Neuronal stem cell (in vitro differentiated cells): ENCODE data around the gene ARMC5.

Source experiments
- DNase-seq: peaks from one replicate; pipeline ENCODE4 v3.0.0-alpha.2; 2013; ENCODE audit warnings: low spot score
- H2AFZ ChIP-seq: one replicate; pipeline ENCODE4 v1.6.1; 2013; ENCODE audit warnings: mild to moderate bottlenecking, low read length, inconsistent platforms
- H2AK5ac ChIP-seq: 2 replicates; pipeline ENCODE4 v1.6.1; 2013; ENCODE audit warnings: low read depth, mild to moderate bottlenecking, inconsistent platforms, low read length, moderate library complexity, mixed read lengths
- H2BK120ac ChIP-seq: 2 replicates; pipeline ENCODE4 v1.6.1; 2013; ENCODE audit warnings: low read depth, mild to moderate bottlenecking, inconsistent platforms, low read length, moderate library complexity, mixed read lengths
- H2BK12ac ChIP-seq: one replicate; pipeline ENCODE4 v1.6.1; 2013; ENCODE audit warnings: low read length, inconsistent platforms
- H2BK15ac ChIP-seq: 2 replicates; pipeline ENCODE4 v1.6.1; 2013; ENCODE audit warnings: mild to moderate bottlenecking, low read length, inconsistent platforms, mixed read lengths
- H2BK5ac ChIP-seq: one replicate; pipeline ENCODE4 v1.6.1; 2013; ENCODE audit warnings: inconsistent platforms, mild to moderate bottlenecking, low read length, moderate library complexity
- H3K14ac ChIP-seq: one replicate; pipeline ENCODE4 v1.6.1; 2013; ENCODE audit warnings: low read length, inconsistent platforms
- H3K18ac ChIP-seq: 2 replicates; pipeline ENCODE4 v1.6.1; 2013; ENCODE audit warnings: low read length, inconsistent platforms
- H3K23ac ChIP-seq: 2 replicates; pipeline ENCODE4 v1.6.1; 2013; ENCODE audit warnings: low read depth, mild to moderate bottlenecking, mixed read lengths, low read length, inconsistent platforms; ENCODE audit not compliant: poor library complexity
- H3K27ac ChIP-seq: replicated peaks from 3 replicates; pipeline ENCODE4 v1.5.1; 2013; ENCODE audit warnings: low read length, inconsistent platforms
- H3K27me3 ChIP-seq, 3 experiments: 2 replicates each; pipeline ENCODE4 v1.6.1; 2013; ENCODE audit warnings: low read length in 3 of 3, mild to moderate bottlenecking in 2 of 3, inconsistent platforms in 1 of 3, low read depth in 1 of 3, mixed read lengths in 1 of 3, moderate library complexity in 1 of 3; ENCODE audit not compliant: control insufficient read depth in 3 of 3, insufficient read depth in 3 of 3
- H3K36me3 ChIP-seq, 2 donors: replicated peaks in 1 of 2; 2 replicates each; pipeline ENCODE4 v1.6.1; 2013; ENCODE audit warnings: low read length in 2 of 2; ENCODE audit not compliant: control insufficient read depth in 2 of 2, insufficient read depth in 2 of 2
- H3K4ac ChIP-seq: 2 replicates; pipeline ENCODE4 v1.6.1; 2013; ENCODE audit warnings: inconsistent platforms, mild to moderate bottlenecking, low read length, moderate library complexity
- H3K4me1 ChIP-seq, 2 donors: 1 replicate in 1 of 2; 2 replicates in 1 of 2; pipeline ENCODE4 v1.6.1; 2013; ENCODE audit warnings: low read length in 2 of 2, low read depth in 1 of 2; ENCODE audit not compliant: control insufficient read depth in 2 of 2, insufficient read depth in 1 of 2
- H3K4me2 ChIP-seq: one replicate; pipeline ENCODE4 v1.6.1; 2013; ENCODE audit warnings: mild to moderate bottlenecking, low read length, inconsistent platforms; ENCODE audit not compliant: insufficient read depth, poor library complexity, severe bottlenecking
- H3K4me3 ChIP-seq, 2 donors: 2 replicates each; pipeline ENCODE4 v1.5.1; 2013; ENCODE audit warnings: low read length in 2 of 2, mild to moderate bottlenecking in 2 of 2, inconsistent platforms in 1 of 2, moderate library complexity in 1 of 2
- H3K79me1 ChIP-seq: one replicate; pipeline ENCODE4 v1.6.1; 2013; ENCODE audit warnings: low read depth, mild to moderate bottlenecking, inconsistent platforms, low read length, moderate library complexity
- H3K9ac ChIP-seq: one replicate; pipeline ENCODE4 v1.6.1; 2013; ENCODE audit warnings: mild to moderate bottlenecking, low read depth, low read length, inconsistent platforms; ENCODE audit not compliant: poor library complexity
- H3K9me3 ChIP-seq, 2 donors: replicated peaks in 1 of 2; 2 replicates each; pipeline versions ENCODE3 to v1.6.1; 2013; ENCODE audit warnings: low read length in 2 of 2, mild to moderate bottlenecking in 2 of 2, inconsistent platforms in 1 of 2, low read depth in 1 of 2, mixed read lengths in 1 of 2, moderate library complexity in 1 of 2; ENCODE audit not compliant: control insufficient read depth in 2 of 2, insufficient read depth in 1 of 2
- H4K8ac ChIP-seq: one replicate; pipeline ENCODE4 v1.6.1; 2013; ENCODE audit warnings: low read depth, mild to moderate bottlenecking, inconsistent platforms, low read length, moderate library complexity
- H4K91ac ChIP-seq: one replicate; pipeline ENCODE4 v1.6.1; 2013; ENCODE audit warnings: low read length, low read depth, mild to moderate bottlenecking, inconsistent platforms; ENCODE audit not compliant: poor library complexity
- WGBS, 2 donors: extraction: QIAGEN DNeasy Blood & Tissue Kit; methylation state at CpG; one replicate each; pipeline ENCODE4 v1.1.7; 2013; ENCODE audit warnings: missing lambda C conversion rate in 2 of 2, mixed read lengths in 1 of 2; ENCODE audit not compliant: insufficient read length in 2 of 2, insufficient replicate concordance in 1 of 2; ENCODE audit errors: extremely low coverage in 2 of 2; 5-methylcytosine and 5-hydroxymethylcytosine counted together

The ARMC5 gene

GRCh38 chr16:31470615-31471014 lies 11.3 kb downstream of the ARMC5 start:
- H4K91ac ChIP-seq = no peak overlapping the region
- H3K14ac ChIP-seq = no peak overlapping the region
- peaks cover under 1 to 43% of the 10 kb centered on the region in 2 donors for H3K36me3 ChIP-seq
- WGBS, 2 donors = no CpG with 5 or more reads among the region's 3 CpGs
- H2BK5ac ChIP-seq = no peak overlapping the region
- H3K9me3 ChIP-seq = peaks cover 0 to 5% of the 10 kb centered on the region in 2 donors
- no peak overlapping the region for H3K9ac ChIP-seq
- no peak overlapping the region for H3K23ac ChIP-seq
- peaks cover 0 to 46% (median 18%) of the 10 kb centered on the region in 3 experiments for H3K27me3 ChIP-seq
- H3K4ac ChIP-seq = no peak overlapping the region
- peaks cover 2 to 5% of the 10 kb centered on the region in 2 donors for H3K4me1 ChIP-seq
- no peak overlapping the region for H3K18ac ChIP-seq
- H2AFZ ChIP-seq = no peak overlapping the region
- no peak overlapping the region for H4K8ac ChIP-seq
- no peak overlapping the region for H2BK12ac ChIP-seq
- no peak overlapping the region for H3K4me3 ChIP-seq
- DNase-seq = no peak
- H2AK5ac ChIP-seq = no peak overlapping the region
- H2BK120ac ChIP-seq = no peak overlapping the region
- no peak overlapping the region for H3K27ac ChIP-seq
- peaks cover 3% of the 10 kb centered on the region for H3K79me1 ChIP-seq
- H2BK15ac ChIP-seq = no peak overlapping the region
- no peak overlapping the region for H3K4me2 ChIP-seq

GRCh38 chr16:31471241-31471874 lies 12.1 kb downstream of the ARMC5 start:
- Histone ChIP-seq H3K23ac (no peak overlapping the region), H2AFZ (peak overlapping the region; percentile 91), H4K8ac (no peak overlapping the region), H3K36me3 (peaks cover 0 to 39% of the 10 kb centered on the region in 2 donors), H2BK15ac (no peak overlapping the region), H3K18ac (no peak overlapping the region), H3K9me3 (peaks cover 0 to 5% of the 10 kb centered on the region in 2 donors), H2BK12ac (no peak overlapping the region), H3K27ac (no peak overlapping the region), H3K4me2 (peak overlapping the region; percentile 57), H2BK120ac (no peak overlapping the region), H4K91ac (no peak overlapping the region), H2BK5ac (no peak overlapping the region), H3K27me3 (peaks cover 0 to 54% (median 25%) of the 10 kb centered on the region in 3 experiments), H3K4me3 (peak overlapping the region in 1 of 2 donors; percentile 61), H3K9ac (no peak overlapping the region), H3K4me1 (peaks cover 4 to 5% of the 10 kb centered on the region in 2 donors), H3K4ac (no peak overlapping the region), H3K79me1 (peaks cover under 1% of the 10 kb centered on the region), H2AK5ac (no peak overlapping the region), H3K14ac (no peak overlapping the region)
- DNase-seq = no peak
- no CpG with 5 or more reads among the region's 15 CpGs for WGBS, 2 donors

GRCh38 chr16:31471875-31472708 lies 12.8 kb downstream of the ARMC5 start, which contains the start of gene TGFB1I1:
Gene TGFB1I1, plus strand, starts transcription at chr16:31472152. Its CDS starts 37 bp downstream, at chr16:31472189.
- Histone ChIP-seq H3K4me3 (peak within 1 kb of the TSS; percentile 61 to 76), H3K18ac (peak within 1 kb of the TSS; percentile 80), H2BK12ac (peak within 1 kb of the TSS; percentile 41), H2BK120ac (no peak within 1 kb of the TSS), H3K4me2 (peak within 1 kb of the TSS; percentile 66), H3K79me1 (peaks cover under 1% of the 10 kb centered on the region), H3K23ac (peak within 1 kb of the TSS; percentile 89), H3K9ac (peak within 1 kb of the TSS; percentile 44), H2AFZ (peak within 1 kb of the TSS; percentile 91), H3K9me3 (peaks cover 0 to 5% of the 10 kb centered on the region in 2 donors), H4K91ac (no peak within 1 kb of the TSS), H3K4me1 (peaks cover 5 to 6% of the 10 kb centered on the region in 2 donors), H3K36me3 (peaks cover 0 to 33% of the 10 kb centered on the region in 2 donors), H3K27me3 (peaks cover 0 to 60% (median 30%) of the 10 kb centered on the region in 3 experiments), H3K4ac (no peak within 1 kb of the TSS), H2BK15ac (peak within 1 kb of the TSS; percentile 58), H3K27ac (no peak within 1 kb of the TSS), H4K8ac (no peak within 1 kb of the TSS), H3K14ac (peak within 1 kb of the TSS; percentile 38), H2AK5ac (no peak within 1 kb of the TSS), H2BK5ac (no peak within 1 kb of the TSS)
- WGBS, 2 donors = no CpG with 5 or more reads among the region's 63 CpGs
- DNase-seq = no peak
